GM23338 (cell line): Measurements from ENCODE around the gene NT5DC3.

Experiments used
- CREB1 ChIP-seq: fragments of 250-450 bp; sonication (Bioruptor Pico); IDR thresholded peaks from 2 replicates; pipeline ENCODE4 v1.5.0; 2020; ENCODE audit warnings: low read depth, mild to moderate bottlenecking, moderate library complexity
- EZH2 ChIP-seq: fragments of 200-600 bp; sonication (generic); IDR thresholded peaks from one replicate; pipeline ENCODE4 v1.8.0; 2017; ENCODE audit warnings: antibody characterized with exemption, mild to moderate bottlenecking, low read depth; ENCODE audit not compliant: unreplicated experiment
- EZH2phosphoT487 ChIP-seq: fragments of 200-600 bp; sonication (generic); IDR thresholded peaks from one replicate; pipeline ENCODE4 v1.8.1; 2018; ENCODE audit warnings: antibody characterized with exemption; ENCODE audit not compliant: unreplicated experiment
- JUNB ChIP-seq: IDR thresholded peaks from one replicate; pipeline ENCODE4 v1.6.1; 2016; ENCODE audit warnings: antibody characterized with exemption; ENCODE audit not compliant: unreplicated experiment
- NANOG ChIP-seq: IDR thresholded peaks from 2 replicates; pipeline ENCODE4 v1.6.1; 2016; ENCODE audit warnings: antibody characterized with exemption, borderline replicate concordance
- POLR2AphosphoS5 ChIP-seq: IDR thresholded peaks from 2 replicates; pipeline ENCODE4 v1.6.1; 2016; ENCODE audit warnings: antibody characterized with exemption, low read depth
- TF ChIP-seq, protein P1 (sequence below), 2 experiments: fragments of 200-600 bp in 1 of 2; sonication (generic) in 1 of 2; conservative IDR thresholded peaks; 2 replicates each; pipeline versions ENCODE4 v1.5.1 to v1.6.1; 2016 to 2017; ENCODE audit warnings: antibody characterized with exemption in 2 of 2, low read depth in 2 of 2, mild to moderate bottlenecking in 2 of 2, moderate library complexity in 1 of 2
- TF ChIP-seq, protein P2 (sequence below): IDR thresholded peaks from one replicate; pipeline ENCODE4 v1.6.1; 2018; ENCODE audit warnings: antibody characterized with exemption; ENCODE audit not compliant: unreplicated experiment
- TF ChIP-seq, protein P3 (sequence below): IDR thresholded peaks from 2 replicates; pipeline ENCODE4 v1.6.1; 2016; ENCODE audit warnings: antibody characterized with exemption

DNA sequence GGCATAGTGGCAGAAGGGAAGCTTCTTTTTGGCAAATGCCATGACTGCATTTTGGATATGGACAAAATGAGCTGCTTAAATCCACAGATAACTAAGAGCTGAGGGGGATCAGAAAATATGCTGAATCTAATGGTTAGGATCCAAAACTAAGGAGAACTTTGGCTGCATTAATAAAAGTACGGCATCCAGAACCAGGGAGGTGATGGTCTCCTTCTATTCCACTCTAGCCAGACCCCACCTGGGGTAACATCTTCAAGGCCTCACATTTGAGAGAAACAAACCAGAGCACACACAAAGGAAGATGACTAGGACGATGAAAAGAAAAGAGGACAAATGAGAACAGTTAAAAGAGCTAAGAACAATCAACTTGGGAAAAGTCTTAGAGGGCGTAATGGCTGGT, 27.6 kb downstream of the NT5DC3 start:
- TF ChIP-seq, protein P1, sequence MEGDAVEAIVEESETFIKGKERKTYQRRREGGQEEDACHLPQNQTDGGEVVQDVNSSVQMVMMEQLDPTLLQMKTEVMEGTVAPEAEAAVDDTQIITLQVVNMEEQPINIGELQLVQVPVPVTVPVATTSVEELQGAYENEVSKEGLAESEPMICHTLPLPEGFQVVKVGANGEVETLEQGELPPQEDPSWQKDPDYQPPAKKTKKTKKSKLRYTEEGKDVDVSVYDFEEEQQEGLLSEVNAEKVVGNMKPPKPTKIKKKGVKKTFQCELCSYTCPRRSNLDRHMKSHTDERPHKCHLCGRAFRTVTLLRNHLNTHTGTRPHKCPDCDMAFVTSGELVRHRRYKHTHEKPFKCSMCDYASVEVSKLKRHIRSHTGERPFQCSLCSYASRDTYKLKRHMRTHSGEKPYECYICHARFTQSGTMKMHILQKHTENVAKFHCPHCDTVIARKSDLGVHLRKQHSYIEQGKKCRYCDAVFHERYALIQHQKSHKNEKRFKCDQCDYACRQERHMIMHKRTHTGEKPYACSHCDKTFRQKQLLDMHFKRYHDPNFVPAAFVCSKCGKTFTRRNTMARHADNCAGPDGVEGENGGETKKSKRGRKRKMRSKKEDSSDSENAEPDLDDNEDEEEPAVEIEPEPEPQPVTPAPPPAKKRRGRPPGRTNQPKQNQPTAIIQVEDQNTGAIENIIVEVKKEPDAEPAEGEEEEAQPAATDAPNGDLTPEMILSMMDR (conservative IDR thresholded peaks at IDR 0.05; ENCODE audit: low read depth in 2 of 2), result no peak
- no peak for TF ChIP-seq EZH2
- no peak for TF ChIP-seq CREB1 (CRISPR knock-in tag)
- TF ChIP-seq POLR2AphosphoS5, result no peak
- TF ChIP-seq, protein P2, sequence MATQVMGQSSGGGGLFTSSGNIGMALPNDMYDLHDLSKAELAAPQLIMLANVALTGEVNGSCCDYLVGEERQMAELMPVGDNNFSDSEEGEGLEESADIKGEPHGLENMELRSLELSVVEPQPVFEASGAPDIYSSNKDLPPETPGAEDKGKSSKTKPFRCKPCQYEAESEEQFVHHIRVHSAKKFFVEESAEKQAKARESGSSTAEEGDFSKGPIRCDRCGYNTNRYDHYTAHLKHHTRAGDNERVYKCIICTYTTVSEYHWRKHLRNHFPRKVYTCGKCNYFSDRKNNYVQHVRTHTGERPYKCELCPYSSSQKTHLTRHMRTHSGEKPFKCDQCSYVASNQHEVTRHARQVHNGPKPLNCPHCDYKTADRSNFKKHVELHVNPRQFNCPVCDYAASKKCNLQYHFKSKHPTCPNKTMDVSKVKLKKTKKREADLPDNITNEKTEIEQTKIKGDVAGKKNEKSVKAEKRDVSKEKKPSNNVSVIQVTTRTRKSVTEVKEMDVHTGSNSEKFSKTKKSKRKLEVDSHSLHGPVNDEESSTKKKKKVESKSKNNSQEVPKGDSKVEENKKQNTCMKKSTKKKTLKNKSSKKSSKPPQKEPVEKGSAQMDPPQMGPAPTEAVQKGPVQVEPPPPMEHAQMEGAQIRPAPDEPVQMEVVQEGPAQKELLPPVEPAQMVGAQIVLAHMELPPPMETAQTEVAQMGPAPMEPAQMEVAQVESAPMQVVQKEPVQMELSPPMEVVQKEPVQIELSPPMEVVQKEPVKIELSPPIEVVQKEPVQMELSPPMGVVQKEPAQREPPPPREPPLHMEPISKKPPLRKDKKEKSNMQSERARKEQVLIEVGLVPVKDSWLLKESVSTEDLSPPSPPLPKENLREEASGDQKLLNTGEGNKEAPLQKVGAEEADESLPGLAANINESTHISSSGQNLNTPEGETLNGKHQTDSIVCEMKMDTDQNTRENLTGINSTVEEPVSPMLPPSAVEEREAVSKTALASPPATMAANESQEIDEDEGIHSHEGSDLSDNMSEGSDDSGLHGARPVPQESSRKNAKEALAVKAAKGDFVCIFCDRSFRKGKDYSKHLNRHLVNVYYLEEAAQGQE, result no peak
- TF ChIP-seq EZH2phosphoT487, result no peak
- TF ChIP-seq, protein P3, sequence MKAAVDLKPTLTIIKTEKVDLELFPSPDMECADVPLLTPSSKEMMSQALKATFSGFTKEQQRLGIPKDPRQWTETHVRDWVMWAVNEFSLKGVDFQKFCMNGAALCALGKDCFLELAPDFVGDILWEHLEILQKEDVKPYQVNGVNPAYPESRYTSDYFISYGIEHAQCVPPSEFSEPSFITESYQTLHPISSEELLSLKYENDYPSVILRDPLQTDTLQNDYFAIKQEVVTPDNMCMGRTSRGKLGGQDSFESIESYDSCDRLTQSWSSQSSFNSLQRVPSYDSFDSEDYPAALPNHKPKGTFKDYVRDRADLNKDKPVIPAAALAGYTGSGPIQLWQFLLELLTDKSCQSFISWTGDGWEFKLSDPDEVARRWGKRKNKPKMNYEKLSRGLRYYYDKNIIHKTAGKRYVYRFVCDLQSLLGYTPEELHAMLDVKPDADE, result no peak
- TF ChIP-seq NANOG, result no peak
- TF ChIP-seq JUNB, result no peak
